ENCODE results near the gene DNAH12.
A peak's percentile ranks its signal among the peaks of the same experiment; 100 is the strongest.

Gene DNAH12

GRCh38 chr3:57586778-57587177, 42.6 kb upstream of the DNAH12 start:
- H3K4me3 ChIP-seq (ENCODE audit: low read length) = no peak overlapping the region
- H4K20me1 ChIP-seq (ENCODE audit: control insufficient read depth, insufficient read depth, low read depth, low read length) = peaks cover 7% of the 10 kb centered on the region; the same call in 1 of the 2 replicates
- H3K4me1 ChIP-seq (ENCODE audit: control insufficient read depth, low read length) = peaks cover 25% of the 10 kb centered on the region
- H3K27me3 ChIP-seq (ENCODE audit: control insufficient read depth, low read length) = no peaks in the 10 kb centered on the region
- H3K36me3 ChIP-seq (ENCODE audit: control insufficient read depth, low read length) = peaks cover 31% of the 10 kb centered on the region
- TF ChIP-seq EZH2phosphoT487 (IDR thresholded peaks at IDR 0.05; ENCODE audit: borderline replicate concordance, low read length) = no peak
- no peak for TF ChIP-seq CTCF (IDR thresholded peaks at IDR 0.05; ENCODE audit: low read depth, low read length, poor library complexity, severe bottlenecking)
- H3F3A ChIP-seq (ENCODE audit: control insufficient read depth, insufficient read depth) = no peaks in the 10 kb centered on the region
- H3K9me3 ChIP-seq (ENCODE audit: control insufficient read depth, insufficient read depth, low read length) = no peaks in the 10 kb centered on the region
- no peak overlapping the region for H3K27ac ChIP-seq (ENCODE audit: low read depth, low read length)
- H3K79me2 ChIP-seq (ENCODE audit: control insufficient read depth, low read length) = peaks cover 94% of the 10 kb centered on the region
- no peak overlapping the region for H3K4me2 ChIP-seq (ENCODE audit: low read length)
- H3K9me2 ChIP-seq (replicated peaks; ENCODE audit: control insufficient read depth, low read length) = no peaks in the 10 kb centered on the region

- Histone ChIP-seq H3F3A (ENCODE audit: control insufficient read depth, insufficient read depth) (no peaks in the 10 kb centered on the region), H3K27ac (ENCODE audit: low read depth, low read length) (no peak overlapping the region), H3K4me1 (ENCODE audit: control insufficient read depth, low read length) (peaks cover 25% of the 10 kb centered on the region), H3K36me3 (ENCODE audit: control insufficient read depth, low read length) (peaks cover 53% of the 10 kb centered on the region), H3K4me2 (ENCODE audit: low read length) (no peak overlapping the region), H3K9me3 (ENCODE audit: control insufficient read depth, insufficient read depth, low read length) (no peaks in the 10 kb centered on the region), H3K27me3 (ENCODE audit: control insufficient read depth, low read length) (no peaks in the 10 kb centered on the region), H3K4me3 (ENCODE audit: low read length) (no peak overlapping the region), H3K79me2 (ENCODE audit: control insufficient read depth, low read length) (peaks cover 90% of the 10 kb centered on the region), H3K9me2 (replicated peaks; ENCODE audit: control insufficient read depth, low read length) (no peaks in the 10 kb centered on the region), H4K20me1 (ENCODE audit: control insufficient read depth, insufficient read depth, low read depth, low read length) (peaks cover 9% of the 10 kb centered on the region; the same call in 1 of the 2 replicates)
- no peak for TF ChIP-seq EZH2phosphoT487 (IDR thresholded peaks at IDR 0.05; ENCODE audit: borderline replicate concordance, low read length)
- TF ChIP-seq CTCF (IDR thresholded peaks at IDR 0.05; ENCODE audit: low read depth, low read length, poor library complexity, severe bottlenecking) = no peak
These were observed 39.4 kb upstream of the DNAH12 start for GRCh38 chr3:57583544-57583943.

- peaks cover 53% of the 10 kb centered on the region for H3K36me3 ChIP-seq (ENCODE audit: control insufficient read depth, low read length)
- H3K4me2 ChIP-seq (ENCODE audit: low read length) = no peak overlapping the region
- no peak for TF ChIP-seq EZH2phosphoT487 (IDR thresholded peaks at IDR 0.05; ENCODE audit: borderline replicate concordance, low read length)
- TF ChIP-seq CTCF (IDR thresholded peaks at IDR 0.05; ENCODE audit: low read depth, low read length, poor library complexity, severe bottlenecking) = peak; percentile 61
- peaks cover 85% of the 10 kb centered on the region for H3K79me2 ChIP-seq (ENCODE audit: control insufficient read depth, low read length)
- H3K27ac ChIP-seq (ENCODE audit: low read depth, low read length) = no peak overlapping the region
- no peaks in the 10 kb centered on the region for H3K27me3 ChIP-seq (ENCODE audit: control insufficient read depth, low read length)
- H3K4me1 ChIP-seq (ENCODE audit: control insufficient read depth, low read length) = peaks cover 17% of the 10 kb centered on the region
- H3K4me3 ChIP-seq (ENCODE audit: low read length) = no peak overlapping the region
- no peaks in the 10 kb centered on the region for H3F3A ChIP-seq (ENCODE audit: control insufficient read depth, insufficient read depth)
- H4K20me1 ChIP-seq (ENCODE audit: control insufficient read depth, insufficient read depth, low read depth, low read length) = peaks cover 4% of the 10 kb centered on the region; the same call in 1 of the 2 replicates
- H3K9me2 ChIP-seq (replicated peaks; ENCODE audit: control insufficient read depth, low read length) = no peaks in the 10 kb centered on the region
- no peaks in the 10 kb centered on the region for H3K9me3 ChIP-seq (ENCODE audit: control insufficient read depth, insufficient read depth, low read length)
These were observed 38.5 kb upstream of the DNAH12 start for GRCh38 chr3:57582474-57583168.

Measured in DOHH2 (cell line).